Right atrium auricular region (tissue), 2 donors: ENCODE results near the gene NPW. TPM values are rescaled to one million over a fixed set of nuclear protein-coding genes. Genes with fewer than 3 reads are reported as not detected.

Source experiments
- DNase-seq: peaks from one replicate; pipeline ENCODE4 v3.0.0-alpha.2; 2019; ENCODE audit warnings: low spot score
- H3K27ac ChIP-seq, 2 donors: fragments of 200-600 bp; sonication (generic); 1 replicate in 1 of 2; 2 replicates in 1 of 2; pipeline ENCODE4 v1.5.1; 2016 to 2019
- H3K27me3 ChIP-seq, 2 donors: fragments of 200-600 bp; sonication (generic); one replicate each; pipeline versions ENCODE4 v1.5.1 to v1.6.0; 2017 to 2019
- H3K36me3 ChIP-seq: fragments of 200-600 bp; sonication (generic); one replicate; pipeline ENCODE4 v1.5.1; 2016
- H3K4me1 ChIP-seq, 2 donors: fragments of 200-600 bp; sonication (generic); one replicate each; pipeline versions ENCODE4 v1.5.1 to v1.6.0; 2017 to 2019
- H3K4me3 ChIP-seq, 2 donors: fragments of 200-600 bp; sonication (generic); 1 replicate in 1 of 2; 2 replicates in 1 of 2; pipeline ENCODE4 v1.5.1; 2017 to 2019; ENCODE audit warnings: mild to moderate bottlenecking in 1 of 2, moderate library complexity in 1 of 2
- H3K9me3 ChIP-seq, 2 donors: fragments of 200-600 bp; sonication (generic); one replicate each; pipeline ENCODE4 v1.5.1; 2019
- total RNA-seq, 2 donors: library from RNA; depleted of rRNA; stranded (reverse); fragments of >200 nt; gene quantifications; one replicate each; pipeline ENCODE4 v1.1.0, GENCODE V29; 2016
- TF ChIP-seq, protein P1 (sequence below), 2 donors: fragments of 200-600 bp; sonication (generic); IDR thresholded peaks; one replicate each; pipeline ENCODE4 v1.5.1; 2019; ENCODE audit warnings: antibody characterized with exemption in 2 of 2

Gene NPW
- total RNA-seq, 2 donors from 2014 or later, result not detected

- TF ChIP-seq, protein P1, sequence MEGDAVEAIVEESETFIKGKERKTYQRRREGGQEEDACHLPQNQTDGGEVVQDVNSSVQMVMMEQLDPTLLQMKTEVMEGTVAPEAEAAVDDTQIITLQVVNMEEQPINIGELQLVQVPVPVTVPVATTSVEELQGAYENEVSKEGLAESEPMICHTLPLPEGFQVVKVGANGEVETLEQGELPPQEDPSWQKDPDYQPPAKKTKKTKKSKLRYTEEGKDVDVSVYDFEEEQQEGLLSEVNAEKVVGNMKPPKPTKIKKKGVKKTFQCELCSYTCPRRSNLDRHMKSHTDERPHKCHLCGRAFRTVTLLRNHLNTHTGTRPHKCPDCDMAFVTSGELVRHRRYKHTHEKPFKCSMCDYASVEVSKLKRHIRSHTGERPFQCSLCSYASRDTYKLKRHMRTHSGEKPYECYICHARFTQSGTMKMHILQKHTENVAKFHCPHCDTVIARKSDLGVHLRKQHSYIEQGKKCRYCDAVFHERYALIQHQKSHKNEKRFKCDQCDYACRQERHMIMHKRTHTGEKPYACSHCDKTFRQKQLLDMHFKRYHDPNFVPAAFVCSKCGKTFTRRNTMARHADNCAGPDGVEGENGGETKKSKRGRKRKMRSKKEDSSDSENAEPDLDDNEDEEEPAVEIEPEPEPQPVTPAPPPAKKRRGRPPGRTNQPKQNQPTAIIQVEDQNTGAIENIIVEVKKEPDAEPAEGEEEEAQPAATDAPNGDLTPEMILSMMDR (IDR thresholded peaks at IDR 0.05), result no peak
- H3K4me1 ChIP-seq, result no peaks in the 10 kb centered on the region
- peaks cover 43% of the 10 kb centered on the region for H3K36me3 ChIP-seq
- no peak overlapping the region for H3K4me3 ChIP-seq
- no peaks in the 10 kb centered on the region for H3K9me3 ChIP-seq
- no peaks in the 10 kb centered on the region for H3K27me3 ChIP-seq
- H3K27ac ChIP-seq, result no peak overlapping the region
- DNase-seq, result no peak
Measured at GRCh38 chr16:2058420-2058819, 38.8 kb downstream of the NPW start.

DNA sequence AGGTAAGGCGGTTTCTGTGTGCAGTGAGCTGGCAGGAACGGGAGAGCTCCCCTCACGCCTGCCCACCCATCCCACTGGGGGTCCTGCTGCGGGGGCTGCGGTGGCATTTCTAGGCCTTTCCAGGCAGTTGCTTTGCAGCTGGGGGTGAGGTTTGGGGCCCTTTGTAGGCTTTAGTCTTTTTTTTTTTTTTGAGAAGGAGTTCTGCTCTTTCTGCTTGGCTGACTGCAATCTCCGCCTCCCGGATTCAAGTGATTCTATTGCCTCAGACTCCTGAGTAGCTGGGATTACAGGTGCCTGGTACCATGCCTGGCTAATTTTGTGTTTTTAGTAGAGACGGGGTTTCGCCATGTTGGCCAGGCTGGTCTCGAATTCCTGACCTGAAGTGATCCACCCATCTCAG, 39.3 kb downstream of the NPW start:
- Histone ChIP-seq H3K36me3 (peaks cover 38% of the 10 kb centered on the region), H3K9me3 (no peaks in the 10 kb centered on the region), H3K4me3 (no peak overlapping the region), H3K27ac (no peak overlapping the region), H3K27me3 (no peaks in the 10 kb centered on the region), H3K4me1 (no peaks in the 10 kb centered on the region)
- TF ChIP-seq, protein P1 (IDR thresholded peaks at IDR 0.05), result no peak
- no peak for DNase-seq

DNA sequence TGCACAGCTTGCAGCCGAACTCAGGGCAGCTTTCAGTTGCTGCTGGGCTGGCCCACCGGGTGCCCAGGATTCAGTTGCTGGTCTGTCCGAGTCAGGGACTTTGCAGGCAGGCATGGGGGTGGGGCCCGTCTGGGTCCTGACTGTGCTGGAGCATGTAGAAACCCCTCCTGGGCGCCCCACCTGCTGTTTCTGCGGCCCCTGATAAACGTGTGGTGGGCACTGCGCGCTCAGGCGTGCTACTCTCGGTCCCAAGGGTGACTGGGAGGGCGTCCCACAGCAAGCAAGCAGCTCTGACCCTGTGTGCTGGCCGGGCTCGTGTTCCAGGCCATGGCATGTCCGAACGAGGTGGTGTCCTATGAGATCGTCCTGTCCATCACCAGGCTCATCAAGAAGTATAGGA, 40.8 kb downstream of the NPW start:
- Histone ChIP-seq H3K4me3 (no peak overlapping the region), H3K9me3 (no peaks in the 10 kb centered on the region), H3K36me3 (peaks cover 32% of the 10 kb centered on the region), H3K27me3 (no peaks in the 10 kb centered on the region), H3K27ac (no peak overlapping the region), H3K4me1 (no peaks in the 10 kb centered on the region)
- TF ChIP-seq, protein P1 (IDR thresholded peaks at IDR 0.05), result no peak
- no peak for DNase-seq

DNA sequence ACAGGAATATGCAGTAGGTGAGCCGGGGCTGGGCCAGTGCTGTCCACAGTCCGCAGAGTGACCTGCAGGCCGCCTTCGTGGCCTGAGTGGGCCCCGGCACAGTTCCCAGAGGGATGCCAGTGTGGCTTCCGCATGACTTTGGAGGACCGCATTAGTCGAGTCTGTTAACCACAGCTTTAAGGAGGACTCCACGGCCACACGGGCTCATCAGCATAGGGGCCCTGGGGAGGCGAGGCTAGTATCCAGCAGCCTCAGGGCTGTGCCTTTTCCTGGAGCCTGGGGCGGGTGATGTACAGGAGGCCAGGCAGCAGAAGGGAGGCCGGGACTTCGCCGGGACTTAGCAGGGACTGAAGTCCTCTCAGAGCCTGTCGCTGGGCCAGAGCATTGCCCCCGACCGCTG, 41.4 kb downstream of the NPW start:
- DNase-seq, result no peak
- H3K36me3 ChIP-seq, result peaks cover 38% of the 10 kb centered on the region

GRCh38 chr16:2061526-2061925, 41.9 kb downstream of the NPW start:
- Histone ChIP-seq H3K36me3 (peaks cover 40% of the 10 kb centered on the region), H3K4me3 (no peak overlapping the region), H3K27me3 (no peaks in the 10 kb centered on the region), H3K27ac (no peak overlapping the region), H3K4me1 (no peaks in the 10 kb centered on the region), H3K9me3 (no peaks in the 10 kb centered on the region)
- no peak for DNase-seq
- TF ChIP-seq, protein P1 (IDR thresholded peaks at IDR 0.05), result no peak

More for the DNA sequence above, 41.4 kb downstream of the NPW start:
- Histone ChIP-seq H3K4me1 (no peaks in the 10 kb centered on the region), H3K27ac (no peak overlapping the region), H3K9me3 (no peaks in the 10 kb centered on the region), H3K27me3 (no peaks in the 10 kb centered on the region), H3K4me3 (no peak overlapping the region)
- TF ChIP-seq, protein P1 (IDR thresholded peaks at IDR 0.05), result no peak

DNA sequence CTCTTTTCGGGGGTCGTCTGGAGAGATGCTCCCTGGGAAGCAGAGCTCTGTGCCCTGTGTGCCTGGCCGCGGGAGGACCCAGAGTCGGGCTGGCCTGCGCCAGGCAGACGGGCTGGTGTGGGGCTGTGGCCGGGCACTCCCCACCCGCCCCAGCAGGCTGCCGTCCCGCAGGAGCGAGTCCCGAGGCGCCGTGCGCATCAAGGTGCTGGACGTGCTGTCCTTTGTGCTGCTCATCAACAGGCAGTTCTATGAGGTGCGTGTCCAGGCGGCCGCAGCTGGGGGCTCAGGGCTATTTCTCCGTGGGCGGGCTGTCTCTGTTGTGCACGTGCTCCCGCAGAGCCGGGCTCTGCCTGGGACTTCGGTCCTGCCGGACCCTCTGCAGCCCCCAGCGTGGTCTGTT, 43.2 kb downstream of the NPW start:
- no peaks in the 10 kb centered on the region for H3K27me3 ChIP-seq
- H3K36me3 ChIP-seq, result peaks cover 40% of the 10 kb centered on the region
- no peaks in the 10 kb centered on the region for H3K4me1 ChIP-seq
- no peak for DNase-seq
- no peaks in the 10 kb centered on the region for H3K9me3 ChIP-seq
- no peak overlapping the region for H3K4me3 ChIP-seq
- no peak overlapping the region for H3K27ac ChIP-seq
- TF ChIP-seq, protein P1 (IDR thresholded peaks at IDR 0.05), result no peak
